RKO (cell line): ENCODE measurements around the gene MARK3.

Experiments used
- DNase-seq: peaks from one replicate; pipeline ENCODE4 v3.0.0-alpha.2; 2016; ENCODE audit warnings: low spot score

Gene MARK3

DNA sequence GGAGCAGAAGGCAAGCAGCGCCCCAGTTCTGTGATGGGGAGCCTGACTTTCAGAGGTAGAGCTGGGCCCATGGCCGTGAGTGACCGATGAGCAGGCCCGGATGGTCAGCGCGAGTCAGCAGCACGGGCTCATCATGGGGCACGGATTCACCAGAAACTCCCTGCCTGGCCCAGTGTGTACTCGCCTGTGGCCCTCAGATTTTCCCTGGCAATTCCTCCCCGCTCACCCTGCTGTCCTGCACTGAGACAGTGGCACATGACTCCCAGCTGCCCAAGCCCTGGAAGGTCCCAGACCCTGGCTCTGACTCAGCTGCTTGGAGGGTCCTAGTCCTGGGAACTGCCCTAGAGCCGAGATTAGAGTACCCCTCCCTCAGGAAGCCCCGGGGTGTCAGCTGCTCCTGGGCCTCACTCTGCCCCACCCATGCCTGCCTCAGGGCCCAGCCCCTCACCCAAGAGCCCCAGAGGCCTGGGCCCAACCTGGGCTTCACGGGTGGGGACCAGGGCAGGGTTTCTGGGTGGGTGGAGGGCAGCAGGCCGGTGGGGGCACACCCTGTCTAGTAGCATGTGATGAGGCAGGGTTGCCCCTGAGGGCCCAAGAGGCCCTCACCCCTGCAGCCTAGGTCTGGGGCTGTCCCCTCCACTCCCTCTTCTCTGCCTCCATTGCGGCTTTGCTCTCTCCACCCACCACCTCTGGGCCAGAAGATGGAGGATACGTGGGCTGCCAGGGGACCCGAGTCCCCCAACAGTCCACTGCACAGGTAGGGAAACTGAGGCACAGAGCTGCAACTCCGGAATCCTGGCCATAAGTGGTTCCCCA, 152.2 kb downstream of the MARK3 start:
- DNase-seq: peak; percentile 57

- no peak for DNase-seq
Observed at GRCh38 chr14:103538291-103539055, 153.3 kb downstream of the MARK3 start.

GRCh38 chr14:103539056-103539825, 154.0 kb downstream of the MARK3 start:
- DNase-seq: no peak

DNA sequence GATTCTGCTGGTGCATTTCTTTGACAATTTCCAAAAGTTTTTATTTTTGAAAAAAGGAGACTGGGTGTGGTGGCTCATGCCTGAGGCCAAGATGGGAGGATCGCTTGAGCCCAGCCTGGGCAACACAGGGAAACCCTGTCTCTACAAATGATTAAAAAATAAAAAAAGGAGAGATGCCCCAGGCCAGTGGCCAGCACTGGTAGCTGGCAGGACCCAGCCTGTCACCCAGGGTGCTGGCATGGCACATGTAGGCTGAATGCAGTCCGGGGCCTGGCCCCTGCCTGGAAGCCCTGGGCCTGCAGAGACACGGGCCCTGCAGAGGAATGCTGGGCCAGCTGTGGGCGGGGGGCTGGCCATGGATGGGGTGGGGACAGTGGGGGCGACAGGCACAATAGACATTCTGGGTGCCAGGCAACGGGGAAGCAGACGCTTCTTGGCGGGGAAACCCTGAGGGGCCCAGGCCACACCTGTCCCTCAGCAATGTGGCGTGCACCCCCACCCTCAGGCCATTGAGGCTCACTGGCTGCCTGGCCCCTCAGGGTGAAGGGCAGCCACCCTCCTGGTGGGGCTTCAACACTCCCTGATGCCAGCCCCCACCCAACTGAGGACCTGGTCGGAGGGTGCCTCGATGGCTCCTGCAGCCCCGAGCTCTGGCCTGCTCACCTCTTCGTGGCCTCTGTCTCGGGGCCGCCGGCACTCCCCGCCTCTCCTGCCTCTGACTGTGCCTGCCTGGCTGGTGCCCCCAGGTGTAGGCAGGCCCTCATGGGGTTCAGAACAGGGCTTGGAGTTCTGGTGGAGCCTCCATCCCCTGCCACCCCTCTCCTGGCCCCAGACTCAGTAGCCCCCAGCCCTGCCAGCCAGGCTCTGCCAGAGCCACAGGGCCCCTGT, 155.8 kb downstream of the MARK3 start:
- DNase-seq: no peak

GRCh38 chr14:103541709-103542604, 156.7 kb downstream of the MARK3 start:
- DNase-seq: no peak

GRCh38 chr14:103542605-103543088, 157.4 kb downstream of the MARK3 start:
- DNase-seq: no peak

DNA sequence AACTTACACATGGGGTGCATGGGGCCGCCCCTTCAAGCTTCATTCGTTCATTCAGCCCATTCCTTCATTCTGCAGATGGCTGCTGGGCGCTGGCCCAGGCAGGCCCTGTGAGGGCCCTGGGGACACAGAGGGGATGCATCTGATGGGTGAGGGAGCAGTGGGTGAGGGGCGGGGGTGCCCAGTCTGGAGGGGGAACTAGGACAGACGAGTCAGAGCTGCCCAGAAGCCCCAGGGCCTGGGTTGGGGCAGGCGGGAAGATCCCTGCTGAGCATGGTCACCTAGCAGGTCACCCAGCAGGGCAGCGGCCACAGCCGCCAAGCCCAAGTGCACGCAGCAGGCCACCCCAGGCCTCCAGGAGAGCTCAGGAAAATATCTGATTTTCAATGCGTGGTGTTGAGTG, 157.9 kb downstream of the MARK3 start:
- no peak for DNase-seq

GRCh38 chr14:103543721-103544387, 158.6 kb downstream of the MARK3 start:
- DNase-seq: no peak

DNA sequence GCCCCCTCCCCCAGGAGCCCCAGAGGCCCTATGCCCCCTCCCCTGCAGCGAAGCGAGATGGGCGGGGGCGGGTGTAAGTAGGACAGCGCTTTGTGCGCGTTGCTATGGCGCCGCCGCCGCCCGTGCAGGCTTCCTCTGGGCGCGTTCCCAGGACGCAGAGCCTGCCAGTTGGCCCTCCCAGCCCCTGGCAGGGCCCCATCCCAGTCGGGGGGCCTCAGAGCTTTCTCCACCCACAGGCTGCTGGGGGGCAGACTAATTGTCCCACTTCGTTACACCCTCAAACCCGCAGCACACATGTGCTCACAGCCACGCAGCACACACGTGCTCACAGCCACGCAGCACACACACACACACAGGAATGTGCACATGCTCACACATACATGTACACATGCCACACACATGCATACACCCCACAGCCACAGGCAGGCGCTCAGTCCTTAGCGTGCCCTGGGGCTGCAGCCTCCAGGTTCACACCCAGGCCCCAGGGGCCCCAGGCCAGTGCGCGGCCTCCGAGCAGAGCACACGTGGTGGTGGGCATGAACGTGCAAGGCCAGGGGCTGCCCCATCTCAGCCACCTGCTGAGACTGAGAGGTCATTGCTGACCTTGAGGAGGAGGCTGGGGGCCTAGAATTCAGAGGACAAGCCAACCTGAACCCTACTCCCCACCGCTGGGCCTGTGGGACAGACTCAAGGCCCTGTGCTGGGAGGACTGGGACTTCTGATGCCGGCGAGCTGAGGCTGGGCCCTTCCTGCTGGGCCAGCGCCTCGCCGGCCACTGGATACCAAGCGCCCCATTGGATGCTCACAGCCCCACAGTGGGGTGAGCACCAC, 159.4 kb downstream of the MARK3 start:
- DNase-seq: no peak

- no peak for DNase-seq
Observed at GRCh38 chr14:103545219-103545914, 160.2 kb downstream of the MARK3 start.

DNA sequence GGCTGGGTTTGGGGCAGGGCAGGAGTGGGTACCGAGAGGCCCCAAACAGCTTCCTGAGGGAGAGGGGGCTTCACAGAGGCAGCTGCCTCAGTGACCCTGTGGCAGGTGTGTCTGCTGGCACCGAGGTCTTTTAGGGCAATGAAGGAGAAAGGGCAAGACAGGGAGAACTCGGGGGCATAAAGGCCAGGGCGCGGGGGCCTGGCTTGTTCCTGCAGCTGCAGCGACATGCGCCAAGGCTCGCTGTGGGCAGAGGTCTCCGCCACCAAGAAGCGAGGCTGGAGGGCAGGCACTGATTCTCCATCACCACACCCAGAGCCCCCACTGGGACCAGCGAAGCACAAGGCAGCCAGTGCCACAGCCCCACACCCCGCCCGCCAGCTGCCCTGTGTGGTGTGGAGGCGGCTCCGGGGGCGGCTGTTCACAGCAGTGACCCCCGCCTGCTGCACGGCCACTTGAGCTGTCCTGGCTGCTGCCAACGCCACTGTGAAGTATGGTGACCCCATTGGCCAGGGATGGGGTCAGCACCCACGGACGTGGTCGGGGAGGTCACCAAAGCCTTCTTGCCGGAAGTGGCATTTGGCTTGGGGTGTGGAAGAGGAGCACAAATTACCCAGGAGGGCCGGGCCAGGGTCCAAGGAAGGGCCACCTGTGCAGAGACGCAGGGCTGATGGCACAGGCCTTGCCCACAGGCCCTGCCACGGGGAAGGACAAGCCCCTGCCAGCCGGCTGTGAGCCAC, 160.9 kb downstream of the MARK3 start:
- no peak for DNase-seq

- no peak for DNase-seq
Observed at GRCh38 chr14:103546652-103547454, 161.6 kb downstream of the MARK3 start.

DNA sequence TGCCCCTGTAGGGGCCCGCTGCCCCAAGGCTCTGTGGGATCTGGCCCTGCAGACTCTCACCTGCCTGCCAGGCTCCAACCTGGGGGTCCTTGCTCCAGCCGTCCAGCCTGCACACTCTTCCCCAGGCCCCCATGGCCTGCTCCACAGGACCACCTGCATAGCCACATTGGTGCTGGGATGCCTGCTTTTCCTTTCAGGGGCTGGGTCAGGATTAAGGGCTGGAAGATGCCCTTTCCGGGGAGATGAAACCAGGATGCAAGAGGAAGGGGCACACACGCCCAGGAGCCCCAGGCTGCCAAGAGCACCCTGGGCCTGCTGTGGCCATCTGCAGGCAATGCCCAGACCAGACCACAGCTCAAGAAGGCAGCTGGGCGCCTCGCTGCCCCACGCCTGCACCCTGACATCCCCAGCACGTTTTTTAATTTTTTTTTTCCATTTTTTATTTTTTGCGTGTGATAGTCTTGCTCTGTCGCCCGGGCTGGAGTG, 162.3 kb downstream of the MARK3 start:
- no peak for DNase-seq

DNA sequence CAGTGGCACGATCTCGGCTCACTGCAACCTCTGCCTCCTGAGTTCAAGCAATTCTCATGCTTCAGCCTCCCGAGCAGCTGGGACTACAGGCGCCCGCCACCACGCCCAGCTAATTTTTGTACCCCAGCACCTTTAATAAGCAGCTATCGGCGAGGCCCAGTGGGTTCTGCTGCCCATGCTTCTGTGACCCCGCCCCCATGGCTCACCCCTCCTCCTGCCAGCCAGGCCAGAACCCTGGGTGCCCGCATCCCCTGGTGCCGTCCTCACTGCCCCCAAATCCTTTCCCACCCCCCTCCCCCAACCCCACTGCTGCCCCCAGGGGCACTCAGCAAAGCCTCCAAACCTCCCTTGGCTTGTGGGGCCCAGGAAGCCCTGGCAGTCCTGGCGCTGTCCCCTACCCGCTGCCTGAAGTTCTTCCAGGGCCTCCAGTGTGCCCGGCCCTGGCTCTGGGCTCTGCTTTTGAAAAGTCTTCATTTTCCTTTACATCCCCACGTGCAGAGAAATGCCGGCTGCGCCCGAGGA, 162.8 kb downstream of the MARK3 start:
- no peak for DNase-seq

- no peak for DNase-seq
Observed at GRCh38 chr14:103548463-103549351, 163.5 kb downstream of the MARK3 start.
